WI38 (cell line): ENCODE data around the gene SEC23A.

ENCODE experiments used
- H3K4me3 ChIP-seq: 2 replicates; pipeline ENCODE4 v1.5.1; 2011; ENCODE audit warnings: low read depth, mild to moderate bottlenecking, control low read depth, low read length
- TF ChIP-seq, protein P1 (sequence below): IDR thresholded peaks from 2 replicates; pipeline ENCODE4 v1.5.1; 2012; ENCODE audit warnings: low read depth, mild to moderate bottlenecking, control low read depth, low read length

Gene SEC23A

DNA sequence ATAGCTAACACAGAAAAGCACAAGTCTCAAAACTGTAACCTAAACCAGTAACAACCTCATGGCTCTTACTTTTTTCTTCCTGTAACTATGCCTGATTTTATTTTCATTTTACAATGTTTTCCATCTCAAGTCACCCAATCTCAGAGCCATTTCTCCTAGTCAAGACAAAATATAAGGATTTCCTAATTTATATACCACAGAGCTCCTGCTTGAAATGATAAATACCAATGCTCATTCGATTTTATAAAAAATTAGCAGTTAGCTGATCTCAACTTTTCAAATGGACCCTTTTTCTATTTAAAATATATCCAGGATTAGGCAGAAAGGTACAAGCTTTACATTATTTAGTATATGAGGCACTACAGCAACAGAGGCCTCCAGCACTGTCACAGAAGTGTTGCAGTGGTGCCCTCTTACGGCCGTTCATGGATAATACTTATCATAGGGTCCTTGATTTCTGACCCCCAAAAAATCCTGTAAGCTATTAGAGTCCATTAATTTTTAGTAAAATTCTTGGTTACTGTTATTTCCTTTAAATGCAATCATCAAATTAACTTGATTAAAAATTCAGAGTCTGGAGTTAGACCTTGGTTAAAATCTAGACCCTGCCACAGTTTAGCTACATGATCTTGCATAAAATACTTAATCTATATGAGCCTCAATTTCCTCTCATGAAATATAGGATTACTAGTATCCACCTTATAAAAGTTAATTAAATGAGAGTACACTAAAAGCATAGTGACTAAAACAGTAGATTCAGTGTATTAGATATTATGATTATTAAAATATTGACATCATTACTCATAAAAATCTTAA is 68.3 kb downstream of the SEC23A start:
- no peak overlapping the region for H3K4me3 ChIP-seq
- TF ChIP-seq, protein P1, sequence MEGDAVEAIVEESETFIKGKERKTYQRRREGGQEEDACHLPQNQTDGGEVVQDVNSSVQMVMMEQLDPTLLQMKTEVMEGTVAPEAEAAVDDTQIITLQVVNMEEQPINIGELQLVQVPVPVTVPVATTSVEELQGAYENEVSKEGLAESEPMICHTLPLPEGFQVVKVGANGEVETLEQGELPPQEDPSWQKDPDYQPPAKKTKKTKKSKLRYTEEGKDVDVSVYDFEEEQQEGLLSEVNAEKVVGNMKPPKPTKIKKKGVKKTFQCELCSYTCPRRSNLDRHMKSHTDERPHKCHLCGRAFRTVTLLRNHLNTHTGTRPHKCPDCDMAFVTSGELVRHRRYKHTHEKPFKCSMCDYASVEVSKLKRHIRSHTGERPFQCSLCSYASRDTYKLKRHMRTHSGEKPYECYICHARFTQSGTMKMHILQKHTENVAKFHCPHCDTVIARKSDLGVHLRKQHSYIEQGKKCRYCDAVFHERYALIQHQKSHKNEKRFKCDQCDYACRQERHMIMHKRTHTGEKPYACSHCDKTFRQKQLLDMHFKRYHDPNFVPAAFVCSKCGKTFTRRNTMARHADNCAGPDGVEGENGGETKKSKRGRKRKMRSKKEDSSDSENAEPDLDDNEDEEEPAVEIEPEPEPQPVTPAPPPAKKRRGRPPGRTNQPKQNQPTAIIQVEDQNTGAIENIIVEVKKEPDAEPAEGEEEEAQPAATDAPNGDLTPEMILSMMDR: 0 out of 2 replicates have a peak, but pooled peaks have one; percentile 12

DNA sequence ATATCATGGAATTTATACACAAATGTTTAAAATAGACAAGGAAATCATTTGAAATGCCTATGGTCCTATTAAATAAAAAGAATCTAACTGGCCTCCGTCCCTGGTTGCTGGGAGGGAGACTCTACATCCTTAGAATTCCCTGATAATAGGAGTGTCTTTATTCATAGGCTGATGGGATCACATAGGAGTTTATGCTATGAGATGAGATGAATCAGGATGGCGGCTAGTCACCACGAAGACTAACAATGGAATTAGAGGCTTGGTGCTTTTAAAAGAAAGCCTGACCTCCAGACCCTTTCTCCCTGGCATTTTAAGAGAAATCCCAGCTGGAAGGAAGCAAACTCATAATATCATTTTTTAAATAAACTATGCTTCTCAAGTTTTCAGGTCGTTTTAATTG is 69.7 kb downstream of the SEC23A start:
- TF ChIP-seq, protein P1: no peak
- H3K4me3 ChIP-seq: no peak overlapping the region

DNA sequence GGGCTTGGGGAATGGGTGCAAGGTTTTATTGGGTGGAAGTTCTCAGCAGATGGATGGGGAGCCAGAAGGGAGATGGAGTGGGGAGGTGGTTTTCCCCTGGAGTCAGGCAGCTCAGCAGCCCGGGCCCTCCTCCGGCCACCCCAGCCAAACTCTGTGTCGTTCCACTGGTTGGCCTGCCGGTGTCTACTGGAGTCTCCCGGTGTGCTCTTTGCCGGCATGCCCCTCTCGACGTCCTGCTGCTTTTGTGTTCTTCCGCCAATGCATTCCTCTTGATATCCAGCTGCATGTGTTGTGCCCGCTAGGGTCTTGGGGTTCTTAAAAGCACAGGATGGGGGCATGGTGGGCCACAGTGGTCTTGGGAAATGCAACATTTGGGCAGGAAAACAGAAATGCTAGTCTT is 72.8 kb downstream of the SEC23A start:
- TF ChIP-seq, protein P1: no peak
- no peak overlapping the region for H3K4me3 ChIP-seq

DNA sequence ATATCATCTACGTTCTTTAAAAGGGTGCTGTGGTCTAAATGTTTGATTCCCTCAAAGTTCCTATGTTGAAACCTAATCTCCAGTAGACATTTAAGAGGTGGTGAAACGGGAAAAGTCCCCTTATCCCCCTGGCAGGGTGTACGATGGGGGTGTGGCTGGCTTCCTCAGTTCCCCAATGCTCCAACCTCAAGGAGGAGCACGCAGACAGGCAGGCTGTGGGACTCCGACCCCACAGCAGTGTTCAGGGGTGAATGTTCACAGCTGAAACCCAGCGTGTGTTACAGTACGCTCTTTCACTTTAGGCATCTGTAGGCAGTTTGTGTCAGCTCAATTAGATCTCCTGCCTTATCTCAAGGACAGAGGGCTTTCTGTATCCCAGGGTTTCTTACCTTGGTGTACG is 73.2 kb downstream of the SEC23A start:
- H3K4me3 ChIP-seq: no peak overlapping the region
- TF ChIP-seq, protein P1: no peak

DNA sequence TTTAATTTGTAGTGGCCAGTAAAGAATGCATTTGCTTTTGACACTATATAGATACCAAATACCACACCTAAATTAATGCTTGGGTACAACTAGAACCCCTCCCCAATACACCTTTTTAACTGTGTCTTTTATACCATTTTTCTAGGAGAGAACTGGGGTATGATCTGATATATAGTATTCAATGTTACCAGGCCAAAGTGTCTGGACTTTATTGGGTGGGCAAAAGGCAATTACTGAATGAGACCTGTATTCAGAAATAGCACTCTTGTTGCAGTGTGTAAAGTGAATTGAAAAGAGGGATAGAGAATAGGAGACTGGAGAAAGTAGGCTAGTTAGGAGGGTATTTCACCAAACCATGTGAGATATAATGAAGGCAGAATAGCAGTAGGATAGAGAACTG is 74.4 kb downstream of the SEC23A start:
- H3K4me3 ChIP-seq: no peak overlapping the region
- TF ChIP-seq, protein P1: no peak

DNA sequence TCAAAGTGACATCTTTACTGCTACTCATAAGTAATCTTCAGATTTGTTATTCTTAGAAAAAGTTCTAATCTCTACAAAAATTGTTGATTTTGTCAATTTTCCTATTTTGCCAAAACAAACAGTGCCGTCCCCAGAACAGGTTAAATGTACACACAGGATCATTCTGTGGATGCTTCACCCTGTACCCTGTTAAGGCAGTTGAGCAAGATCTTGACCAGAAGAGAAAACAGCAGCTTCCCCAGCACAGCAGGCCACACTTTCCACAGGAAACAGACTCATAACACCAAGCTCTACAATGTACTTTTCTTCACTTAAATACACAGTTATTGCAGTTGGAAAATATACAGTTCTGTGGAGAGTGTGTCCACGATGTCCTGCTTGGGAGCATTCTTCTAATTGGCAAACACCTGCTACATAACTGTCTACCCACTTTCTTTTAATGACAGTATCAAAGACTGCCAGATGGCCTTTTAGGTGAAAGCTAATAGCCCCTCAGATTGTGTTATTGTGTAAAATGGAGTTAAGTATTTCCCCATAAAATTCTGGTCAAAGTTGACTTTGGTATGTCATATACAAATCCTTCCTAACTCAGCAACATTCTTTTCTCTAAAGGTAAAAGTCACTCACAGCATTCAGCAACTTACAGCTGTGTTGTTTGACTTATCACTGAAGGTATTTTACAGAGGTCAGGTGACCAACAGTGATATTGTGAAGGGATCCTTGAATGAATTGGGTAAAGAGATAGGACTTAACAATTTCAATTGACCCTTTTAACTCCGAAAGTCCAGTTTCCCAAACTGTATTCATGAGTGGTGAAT is 77.0 kb downstream of the SEC23A start:
- H3K4me3 ChIP-seq: no peak overlapping the region
- TF ChIP-seq, protein P1: no peak

DNA sequence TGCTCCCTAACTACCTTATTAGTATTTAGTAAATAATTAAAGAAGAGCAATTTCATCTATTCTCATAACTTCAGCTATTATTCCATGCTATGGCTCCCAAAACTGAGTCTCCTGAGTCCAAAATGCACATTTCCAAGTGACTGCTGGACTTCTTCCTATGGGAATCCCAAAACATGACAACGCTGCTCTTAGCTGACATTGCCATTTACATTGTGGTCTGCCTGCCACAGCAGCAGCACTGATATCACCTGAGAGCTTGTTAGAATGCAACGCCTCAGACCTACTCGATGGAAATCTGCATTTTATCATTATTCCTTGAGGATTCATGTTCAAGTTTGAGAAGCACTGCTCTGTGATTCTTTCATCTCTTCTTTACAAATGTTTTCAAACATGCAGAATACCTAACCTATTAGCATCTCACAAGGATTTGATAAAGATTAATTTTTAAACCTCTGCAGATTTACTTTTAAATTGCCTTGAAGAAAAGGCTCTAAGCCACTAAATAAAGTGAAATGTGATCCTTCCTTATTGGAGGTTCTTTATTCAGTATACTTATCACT is 77.7 kb downstream of the SEC23A start:
- H3K4me3 ChIP-seq: no peak overlapping the region
- TF ChIP-seq, protein P1: no peak
